NT2/D1 (cell line): Measurements from ENCODE around the gene ANKRD65.

Experiments used
- DNase-seq: peaks from one replicate; pipeline ENCODE4 v3.0.0-alpha.2; 2011; ENCODE audit warnings: low read depth, low spot score
- H3K27me3 ChIP-seq: 2 replicates; pipeline ENCODE4 v1.6.0; 2011; ENCODE audit warnings: mild to moderate bottlenecking; ENCODE audit not compliant: insufficient read length, insufficient read depth
- H3K36me3 ChIP-seq: 2 replicates; pipeline ENCODE4 v1.6.1; 2011; ENCODE audit warnings: mild to moderate bottlenecking, low read length, mixed read lengths; ENCODE audit not compliant: insufficient read depth, insufficient read length
- H3K4me1 ChIP-seq: 2 replicates; pipeline ENCODE4 v1.5.1; 2011; ENCODE audit not compliant: insufficient read depth, insufficient read length
- H3K4me3 ChIP-seq: 2 replicates; pipeline ENCODE4 v1.5.1; 2011; ENCODE audit warnings: low read depth; ENCODE audit not compliant: insufficient read length
- H3K9ac ChIP-seq: 2 replicates; pipeline ENCODE4 v1.6.0; 2011; ENCODE audit warnings: low read depth; ENCODE audit not compliant: insufficient read length
- H3K9me3 ChIP-seq: 2 replicates; pipeline ENCODE4 v1.5.1; 2011; ENCODE audit warnings: mild to moderate bottlenecking, low read length; ENCODE audit not compliant: insufficient read depth
- SUZ12 ChIP-seq: IDR thresholded peaks from 2 replicates; pipeline ENCODE4 v1.6.1; 2011; ENCODE audit not compliant: insufficient read length, insufficient read depth; ENCODE audit errors: extremely low read depth
- YY1 ChIP-seq: IDR thresholded peaks from 2 replicates; pipeline ENCODE4 v1.6.1; 2011; ENCODE audit not compliant: insufficient read length, insufficient read depth
- ZNF274 ChIP-seq: IDR thresholded peaks from 2 replicates; pipeline ENCODE4 v1.6.1; 2011; ENCODE audit warnings: mild to moderate bottlenecking, low read depth, low read length

Gene ANKRD65

DNA sequence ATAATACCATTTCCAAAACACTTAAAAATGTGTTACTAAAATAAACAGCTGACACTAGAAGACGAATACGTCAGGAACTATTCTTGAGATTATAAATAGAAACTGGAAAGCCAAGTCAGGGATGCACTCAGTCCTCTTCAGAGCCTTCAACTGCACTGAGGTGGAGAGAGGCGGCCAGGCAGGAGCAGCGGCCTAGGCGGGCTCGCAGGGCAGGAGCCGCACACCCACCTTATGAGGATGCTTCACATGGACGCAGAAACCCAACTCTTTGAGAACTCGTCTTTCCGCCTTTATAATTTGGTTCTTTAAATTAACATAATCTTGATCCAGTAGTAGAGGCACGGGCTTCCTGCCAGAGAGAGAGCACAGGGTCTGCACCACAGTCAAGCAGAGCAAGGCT, 25.9 kb downstream of the ANKRD65 start:
- Histone ChIP-seq H3K9me3 (no peaks in the 10 kb centered on the region), H3K9ac (peak overlapping the region; percentile 32), H3K36me3 (peaks cover 78% of the 10 kb centered on the region), H3K27me3 (no peaks in the 10 kb centered on the region), H3K4me1 (peaks cover 4% of the 10 kb centered on the region), H3K4me3 (no peak overlapping the region)
- no peak for DNase-seq
- no peak for TF ChIP-seq SUZ12
- TF ChIP-seq YY1, result no peak
- no peak for TF ChIP-seq ZNF274

- Histone ChIP-seq H3K36me3 (peaks cover 84% of the 10 kb centered on the region), H3K9ac (no peak overlapping the region), H3K4me3 (no peak overlapping the region), H3K4me1 (peaks cover 4% of the 10 kb centered on the region), H3K9me3 (no peaks in the 10 kb centered on the region), H3K27me3 (no peaks in the 10 kb centered on the region)
- no peak for DNase-seq
- no peak for TF ChIP-seq YY1
- no peak for TF ChIP-seq ZNF274
- TF ChIP-seq SUZ12, result no peak
Measured at GRCh38 chr1:1394116-1394515, 27.0 kb downstream of the ANKRD65 start.

- no peak for DNase-seq
- Histone ChIP-seq H3K27me3 (no peaks in the 10 kb centered on the region), H3K9me3 (no peaks in the 10 kb centered on the region), H3K9ac (no peak overlapping the region), H3K36me3 (peaks cover 83% of the 10 kb centered on the region), H3K4me3 (no peak overlapping the region), H3K4me1 (peaks cover 4% of the 10 kb centered on the region)
- TF ChIP-seq SUZ12 (no peak), ZNF274 (no peak), YY1 (no peak)
Measured at GRCh38 chr1:1393428-1393827, 27.6 kb downstream of the ANKRD65 start.

DNA sequence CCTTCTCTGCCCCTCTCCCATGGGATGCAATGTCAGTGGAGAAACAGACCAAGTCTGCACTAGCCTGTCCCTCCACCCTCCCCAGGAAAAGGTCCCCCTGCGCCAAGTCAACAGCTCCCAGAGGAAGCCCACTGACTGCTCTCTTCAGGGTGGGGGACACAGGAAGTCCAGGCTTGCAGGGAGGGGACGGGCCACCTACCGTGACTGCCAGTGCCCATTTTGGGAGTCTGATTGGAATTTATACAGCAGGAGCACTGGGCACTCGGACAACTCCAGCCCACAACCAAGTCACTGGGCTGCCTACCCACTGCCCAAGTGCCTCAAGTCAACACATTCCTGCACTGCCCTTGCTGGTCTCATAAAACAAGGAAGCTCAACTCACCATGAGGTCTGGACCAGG, 28.1 kb downstream of the ANKRD65 start:
- Histone ChIP-seq H3K9me3 (no peaks in the 10 kb centered on the region), H3K36me3 (peaks cover 81% of the 10 kb centered on the region), H3K4me1 (peaks cover 2% of the 10 kb centered on the region), H3K27me3 (no peaks in the 10 kb centered on the region), H3K9ac (no peak overlapping the region), H3K4me3 (no peak overlapping the region)
- no peak for DNase-seq
- TF ChIP-seq ZNF274 (no peak), YY1 (no peak), SUZ12 (no peak)

- no peak overlapping the region for H3K9ac ChIP-seq
- DNase-seq, result no peak
- peaks cover 86% of the 10 kb centered on the region for H3K36me3 ChIP-seq
- no peaks in the 10 kb centered on the region for H3K4me1 ChIP-seq
- H3K27me3 ChIP-seq, result no peaks in the 10 kb centered on the region
- TF ChIP-seq SUZ12, result no peak
- TF ChIP-seq YY1, result no peak
- no peak for TF ChIP-seq ZNF274
- no peaks in the 10 kb centered on the region for H3K9me3 ChIP-seq
- no peak overlapping the region for H3K4me3 ChIP-seq
Measured at GRCh38 chr1:1391225-1391624, 29.9 kb downstream of the ANKRD65 start.

- Histone ChIP-seq H3K36me3 (peaks cover 91% of the 10 kb centered on the region), H3K4me1 (no peaks in the 10 kb centered on the region)
Measured at GRCh38 chr1:1390675-1391074, 30.4 kb downstream of the ANKRD65 start.

GRCh38 chr1:1388078-1388472, 33.0 kb downstream of the ANKRD65 start:
- Histone ChIP-seq H3K9ac (no peak overlapping the region), H3K9me3 (no peaks in the 10 kb centered on the region), H3K4me1 (no peaks in the 10 kb centered on the region), H3K36me3 (peaks cover 82% of the 10 kb centered on the region), H3K27me3 (no peaks in the 10 kb centered on the region), H3K4me3 (no peak overlapping the region)
- DNase-seq, result no peak
- TF ChIP-seq SUZ12 (no peak), ZNF274 (no peak), YY1 (no peak)

More at GRCh38 chr1:1390675-1391074, 30.4 kb downstream of the ANKRD65 start:
- no peak overlapping the region for H3K9ac ChIP-seq
- H3K4me3 ChIP-seq, result no peak overlapping the region
- H3K9me3 ChIP-seq, result no peaks in the 10 kb centered on the region
- no peak for DNase-seq
- no peaks in the 10 kb centered on the region for H3K27me3 ChIP-seq
- no peak for TF ChIP-seq SUZ12
- no peak for TF ChIP-seq ZNF274
- no peak for TF ChIP-seq YY1
